Measurements from ENCODE around the gene OCLN.

DNA sequence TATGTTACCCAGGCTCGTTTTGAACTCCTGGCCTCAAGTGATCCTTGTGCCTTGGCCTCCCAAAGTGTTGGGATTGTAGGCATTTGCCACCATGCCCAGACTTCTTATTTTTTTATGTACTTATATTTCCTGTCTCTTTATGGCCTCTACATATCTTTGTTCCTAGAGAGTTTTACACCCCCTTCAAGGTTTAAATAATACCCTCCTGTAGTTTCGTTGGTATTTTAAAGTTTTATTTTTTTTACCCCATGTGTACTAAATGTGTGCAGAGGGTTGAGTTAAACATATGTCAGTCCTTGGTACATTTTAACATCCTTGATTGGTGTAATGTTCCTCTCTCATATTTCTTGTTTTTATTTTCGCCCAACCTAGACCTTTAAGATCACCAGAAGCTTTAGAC, 29.4 kb downstream of the OCLN start:
- TF ChIP-seq, protein P1, sequence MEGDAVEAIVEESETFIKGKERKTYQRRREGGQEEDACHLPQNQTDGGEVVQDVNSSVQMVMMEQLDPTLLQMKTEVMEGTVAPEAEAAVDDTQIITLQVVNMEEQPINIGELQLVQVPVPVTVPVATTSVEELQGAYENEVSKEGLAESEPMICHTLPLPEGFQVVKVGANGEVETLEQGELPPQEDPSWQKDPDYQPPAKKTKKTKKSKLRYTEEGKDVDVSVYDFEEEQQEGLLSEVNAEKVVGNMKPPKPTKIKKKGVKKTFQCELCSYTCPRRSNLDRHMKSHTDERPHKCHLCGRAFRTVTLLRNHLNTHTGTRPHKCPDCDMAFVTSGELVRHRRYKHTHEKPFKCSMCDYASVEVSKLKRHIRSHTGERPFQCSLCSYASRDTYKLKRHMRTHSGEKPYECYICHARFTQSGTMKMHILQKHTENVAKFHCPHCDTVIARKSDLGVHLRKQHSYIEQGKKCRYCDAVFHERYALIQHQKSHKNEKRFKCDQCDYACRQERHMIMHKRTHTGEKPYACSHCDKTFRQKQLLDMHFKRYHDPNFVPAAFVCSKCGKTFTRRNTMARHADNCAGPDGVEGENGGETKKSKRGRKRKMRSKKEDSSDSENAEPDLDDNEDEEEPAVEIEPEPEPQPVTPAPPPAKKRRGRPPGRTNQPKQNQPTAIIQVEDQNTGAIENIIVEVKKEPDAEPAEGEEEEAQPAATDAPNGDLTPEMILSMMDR (IDR thresholded peaks at IDR 0.05): no peak
- no peak for TF ChIP-seq POLR2AphosphoS5 (IDR thresholded peaks at IDR 0.05)
- no peak for TF ChIP-seq POLR2A (IDR thresholded peaks at IDR 0.05)

Measured in gastroesophageal sphincter (tissue), 3 donors.